HG03196 (cell line): ENCODE results near the gene PTGER4.
A peak's percentile ranks its signal among the peaks of the same experiment; 100 is the strongest.

Source experiments
- ATAC-seq: cut with Tn5 transposase; IDR thresholded peaks from one replicate; pipeline ENCODE4 v1.9.1; 2021; ENCODE audit not compliant: unreplicated experiment

The PTGER4 gene

GRCh38 chr5:40669606-40670390 lies 9.9 kb upstream of the PTGER4 start:
- no peak for ATAC-seq

GRCh38 chr5:40672425-40672824 lies 7.3 kb upstream of the PTGER4 start:
- ATAC-seq, result no peak

- ATAC-seq, result no peak
Observed at GRCh38 chr5:40674661-40675235, 5.0 kb upstream of the PTGER4 start.

DNA sequence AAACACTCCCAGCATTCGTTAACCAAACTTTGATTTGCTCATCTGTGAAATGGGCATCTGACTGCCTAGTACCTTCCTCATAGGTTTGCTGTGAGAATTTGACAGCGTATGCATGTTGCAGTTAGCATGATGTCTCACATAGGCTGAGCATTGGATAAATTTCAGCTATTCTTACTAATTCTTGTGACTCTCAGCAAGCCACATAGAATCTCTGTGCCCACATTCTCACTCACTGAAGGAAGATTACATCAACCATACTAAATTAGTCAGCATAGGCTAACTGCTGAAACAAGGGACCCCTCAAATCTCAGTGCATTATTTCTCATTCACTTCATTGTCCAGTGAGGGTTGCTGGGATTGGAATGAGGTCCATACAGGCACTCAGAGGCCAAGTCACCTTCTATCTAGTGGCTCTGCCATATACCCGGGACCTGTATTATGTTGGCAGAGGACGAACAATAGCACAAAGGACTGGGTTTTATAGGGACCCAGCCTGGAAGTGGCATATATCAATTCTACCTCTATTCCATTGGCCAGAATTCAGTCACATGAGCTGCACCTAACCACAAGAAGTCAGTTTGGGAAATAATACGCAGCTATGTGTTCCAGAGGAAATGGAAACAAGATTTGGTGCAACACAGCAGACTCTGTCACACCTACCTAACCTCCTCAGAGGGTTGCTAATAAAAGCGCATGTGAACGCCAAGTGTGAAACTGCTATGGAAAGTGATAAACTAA lies 4.2 kb upstream of the PTGER4 start:
- no peak for ATAC-seq

DNA sequence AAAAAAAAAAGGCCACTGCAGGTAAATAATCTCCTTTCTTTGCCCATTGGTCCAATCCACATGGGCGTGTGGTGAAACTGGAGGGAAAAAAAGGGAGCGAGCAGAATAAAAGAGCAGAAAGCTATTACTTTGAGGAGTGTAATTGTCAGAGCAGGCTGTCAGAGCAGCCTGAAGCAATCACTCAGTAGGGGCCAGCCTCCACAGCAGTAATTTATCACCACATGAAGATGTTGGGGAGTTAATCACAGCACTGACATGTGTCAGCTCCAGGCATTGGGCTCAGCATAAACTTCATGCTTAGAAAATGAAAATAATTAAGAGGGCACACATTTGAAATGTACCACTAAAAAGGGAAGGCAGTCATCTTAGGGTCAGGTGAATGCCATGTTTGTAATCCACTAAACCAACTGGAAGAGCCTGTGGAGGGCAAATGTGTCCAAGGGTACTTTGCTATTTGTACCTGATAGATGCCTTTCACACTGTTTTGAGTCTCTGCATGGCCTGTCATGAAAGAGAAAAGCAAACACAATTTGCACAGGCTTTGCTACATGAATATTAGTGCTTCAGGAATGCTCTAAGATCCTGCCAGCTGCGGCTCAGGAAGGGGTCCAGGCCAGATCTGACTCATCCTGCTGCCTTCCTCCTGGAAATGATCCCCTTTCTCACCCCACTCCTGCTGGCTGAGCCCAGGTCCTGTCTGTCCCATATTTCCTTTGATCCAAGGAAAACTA lies 2.9 kb upstream of the PTGER4 start:
- no peak for ATAC-seq

- no peak for ATAC-seq
Observed at GRCh38 chr5:40677456-40677855, 2.3 kb upstream of the PTGER4 start.

- ATAC-seq, result no peak
Observed at GRCh38 chr5:40678026-40678425, 1.7 kb upstream of the PTGER4 start.

GRCh38 chr5:40678460-40679147 lies 1.1 kb upstream of the PTGER4 start:
- ATAC-seq, result no peak

DNA sequence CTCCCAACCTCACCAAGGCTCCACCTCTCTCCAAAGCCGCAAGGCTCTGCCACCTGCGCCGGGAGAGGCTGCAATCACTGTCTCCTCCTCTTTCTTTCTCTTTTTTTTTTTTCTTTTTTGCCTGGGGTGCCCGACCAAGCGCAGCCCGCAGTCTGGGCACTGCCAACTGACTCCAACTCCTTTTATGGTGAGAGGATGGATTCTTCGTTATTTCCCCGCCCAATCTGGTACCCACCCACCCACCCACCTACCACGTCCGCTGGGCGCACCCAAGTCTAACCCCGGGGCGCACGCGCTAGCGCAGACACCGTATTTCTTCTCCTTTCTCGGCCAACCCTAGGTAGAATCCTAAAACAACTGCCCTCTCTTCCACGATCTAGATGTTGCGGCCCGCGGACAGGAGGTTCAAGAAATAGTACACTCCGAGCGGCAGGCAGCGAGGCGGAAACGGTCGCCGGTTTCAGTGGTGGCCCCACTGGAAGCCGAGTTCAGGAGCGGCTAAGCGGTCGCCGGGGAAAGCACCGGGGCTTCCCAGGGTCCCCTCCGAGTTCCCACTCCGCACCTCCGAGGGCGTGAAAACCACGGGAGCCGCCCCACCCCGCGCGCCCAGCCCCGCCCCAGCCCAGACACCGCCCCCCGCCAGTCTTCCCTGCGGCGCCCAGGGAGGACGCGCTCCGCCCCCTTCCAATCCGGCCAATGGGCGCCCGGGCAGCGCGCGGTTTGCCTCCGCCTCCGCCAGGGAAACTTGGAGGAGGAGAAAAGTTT lies 385 bp upstream of the PTGER4 start:
- ATAC-seq, result peak; percentile 75

GRCh38 chr5:40680741-40681362 lies 1.1 kb downstream of the PTGER4 start:
- ATAC-seq, result no peak

DNA sequence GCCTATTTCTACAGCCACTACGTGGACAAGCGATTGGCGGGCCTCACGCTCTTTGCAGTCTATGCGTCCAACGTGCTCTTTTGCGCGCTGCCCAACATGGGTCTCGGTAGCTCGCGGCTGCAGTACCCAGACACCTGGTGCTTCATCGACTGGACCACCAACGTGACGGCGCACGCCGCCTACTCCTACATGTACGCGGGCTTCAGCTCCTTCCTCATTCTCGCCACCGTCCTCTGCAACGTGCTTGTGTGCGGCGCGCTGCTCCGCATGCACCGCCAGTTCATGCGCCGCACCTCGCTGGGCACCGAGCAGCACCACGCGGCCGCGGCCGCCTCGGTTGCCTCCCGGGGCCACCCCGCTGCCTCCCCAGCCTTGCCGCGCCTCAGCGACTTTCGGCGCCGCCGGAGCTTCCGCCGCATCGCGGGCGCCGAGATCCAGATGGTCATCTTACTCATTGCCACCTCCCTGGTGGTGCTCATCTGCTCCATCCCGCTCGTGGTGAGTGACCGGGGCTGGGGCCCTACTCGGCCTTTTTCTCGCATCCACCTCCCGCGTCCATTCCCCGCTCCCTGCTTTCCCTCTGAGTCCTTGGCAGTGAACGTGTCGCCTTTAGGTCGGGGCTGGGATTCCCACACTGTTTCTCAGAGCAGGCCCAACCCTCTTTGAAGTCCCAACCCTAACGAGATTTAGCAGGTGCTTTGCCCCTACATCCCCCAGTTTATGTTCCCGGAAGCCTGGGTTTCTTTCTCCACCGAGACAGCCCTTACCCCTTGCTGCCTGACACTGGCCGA lies 1.8 kb downstream of the PTGER4 start:
- ATAC-seq, result no peak

- no peak for ATAC-seq
Observed at GRCh38 chr5:40682154-40683017, 2.7 kb downstream of the PTGER4 start.

DNA sequence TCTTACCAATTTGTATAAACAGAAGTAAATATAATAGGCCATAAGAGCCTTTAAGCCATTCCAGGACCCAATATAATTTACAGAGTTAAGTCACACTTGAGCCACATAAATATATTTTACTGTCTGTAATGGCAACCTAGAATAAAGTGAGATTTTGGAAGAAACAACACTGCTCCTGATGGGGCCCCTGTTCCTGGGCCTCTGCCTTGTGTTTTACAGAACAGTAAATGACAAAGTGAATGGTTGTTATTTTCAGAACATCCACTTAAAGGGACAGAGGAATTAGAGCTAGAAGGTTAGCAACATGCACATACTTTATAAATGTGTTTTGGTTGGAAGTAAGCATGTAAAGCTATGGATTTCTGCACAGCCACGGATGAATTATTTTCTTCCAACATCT lies 3.6 kb downstream of the PTGER4 start:
- ATAC-seq, result no peak

GRCh38 chr5:40685193-40685592 lies 5.5 kb downstream of the PTGER4 start:
- no peak for ATAC-seq

- ATAC-seq, result no peak
Observed at GRCh38 chr5:40685976-40686486, 6.3 kb downstream of the PTGER4 start.

GRCh38 chr5:40687321-40687720 lies 7.6 kb downstream of the PTGER4 start:
- ATAC-seq, result no peak

DNA sequence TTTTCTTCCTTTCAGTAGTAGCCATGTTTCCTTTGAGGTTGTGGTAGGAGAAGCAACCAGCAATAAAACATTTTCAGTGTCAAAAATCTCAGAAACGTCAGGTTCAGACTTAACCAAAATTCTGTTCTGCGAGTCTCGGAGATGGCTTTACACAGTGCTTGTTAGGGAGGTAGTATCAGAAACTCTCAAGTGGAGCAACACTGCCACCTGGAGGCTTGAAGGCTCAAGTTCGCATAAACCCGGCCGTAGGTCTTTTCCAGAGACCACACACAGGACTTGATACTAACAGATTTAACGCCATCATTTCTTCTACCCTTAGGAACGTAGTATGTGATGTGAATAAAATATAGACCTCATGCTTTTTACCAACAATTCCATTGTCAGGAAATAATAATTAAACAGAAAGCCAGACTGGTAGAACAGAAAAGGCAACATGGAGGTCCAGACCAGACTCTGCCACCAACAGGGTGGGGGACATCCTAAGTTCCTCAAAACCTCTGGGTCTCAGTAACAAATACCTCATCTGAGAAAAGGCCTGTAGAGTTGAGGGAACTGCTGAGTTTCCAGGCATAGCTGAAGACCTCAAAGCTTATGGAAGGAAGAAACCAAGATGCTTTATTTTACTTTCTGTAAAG lies 8.5 kb downstream of the PTGER4 start:
- ATAC-seq, result peak; percentile 87
